Left cardiac atrium (tissue), 4 donors: ENCODE data around the gene AHNAK2. TPM values are rescaled to one million over a fixed set of nuclear protein-coding genes. Genes with fewer than 3 reads are reported as not detected.

ENCODE experiments used
- ATAC-seq, 2 donors: fragments of 200-7000 bp; cut with Tn5 transposase; one replicate each; pipeline ENCODE4 v1.9.1; 2020; ENCODE audit warnings: mild to moderate bottlenecking in 2 of 2, moderate library complexity in 2 of 2
- DNase-seq: peaks from one replicate; pipeline ENCODE4 v3.0.0-alpha.2; 2020
- intact Hi-C, 2 donors: fragments of 100-400 bp; cut with DNase I; formaldehyde crosslinking; loops; one replicate each; pipeline versions ENCODE4 v1.14.1 to v1.15.1; 2022 to 2023
- total RNA-seq, 2 donors: library from RNA; stranded (reverse); fragmentation: NEBNext Ultra II Directional; extraction: Animal tissue kit (Norgen Biotek cat#: 25700); gene quantifications; one replicate each; pipeline ENCODE4 v1.2.1, GENCODE V29; 2021
- donor health status: DM: no; HTN: yes; CAD: no.
- donor health status: DM: no; HTN: yes; CAD: no; lungs with severe emphysema.
- donor health status: DM: yes; HTN: yes; CAD: no.
- donor health status: Dilated cardiomyopathy.

Gene AHNAK2
- total RNA-seq, 2 donors from 2014 or later: 7.1 to 9.7 TPM

DNA sequence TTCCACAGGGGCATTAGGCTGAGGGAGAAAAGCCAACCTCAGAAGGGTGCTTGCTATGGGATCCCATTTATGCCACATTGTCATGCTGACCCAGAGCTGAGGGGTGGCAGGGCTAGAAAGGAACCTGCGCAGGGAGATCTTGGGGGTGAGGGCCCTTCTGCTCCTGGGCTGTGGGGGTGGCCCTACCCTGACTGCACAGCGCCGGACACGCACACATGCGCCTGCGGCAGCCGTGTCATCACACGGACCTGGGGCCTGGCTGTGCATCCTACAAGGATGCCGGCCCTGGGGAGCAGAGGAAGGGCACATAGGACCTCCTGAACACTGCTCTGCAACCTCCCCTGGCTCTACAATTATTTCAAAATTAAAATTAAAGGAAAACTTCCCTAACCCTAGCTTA lies 35.9 kb upstream of the AHNAK2 start:
- no peak for DNase-seq
- no peak for ATAC-seq

DNA sequence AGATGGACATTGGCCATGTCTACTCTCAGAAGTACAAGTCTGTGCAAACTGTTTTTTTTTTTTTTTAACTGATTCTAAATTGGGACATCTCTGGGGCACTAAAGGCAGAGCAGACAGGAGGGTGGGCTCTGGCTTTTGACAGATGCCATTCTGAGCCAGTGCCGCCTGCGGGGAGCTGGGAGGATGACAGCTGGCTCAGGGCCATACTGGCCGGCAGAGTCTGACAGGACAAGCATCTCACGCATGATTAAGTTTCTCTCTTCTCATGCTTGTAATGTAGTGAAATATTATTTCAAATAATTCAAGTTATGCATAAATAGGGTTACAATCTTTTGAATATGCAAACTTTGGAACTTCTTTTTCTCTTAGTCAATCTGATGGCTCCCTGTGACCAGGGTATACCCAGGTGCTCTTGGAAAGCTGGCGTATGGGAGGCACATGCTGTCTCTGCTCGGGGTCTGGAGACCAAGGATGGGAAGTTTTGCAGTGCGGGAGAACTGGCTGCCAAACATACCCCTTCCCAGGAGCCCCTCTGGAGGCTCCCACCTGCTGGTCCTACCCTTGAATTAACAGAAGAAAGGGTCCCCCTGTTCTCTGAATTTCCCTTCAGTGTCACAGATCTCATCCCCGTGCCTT lies 35.1 kb upstream of the AHNAK2 start:
- intact Hi-C loops: no loop called here
- ATAC-seq (peak; percentile 72 to 88), DNase-seq (peak; percentile 50)

More for the DNA sequence above, 35.9 kb upstream of the AHNAK2 start:
- intact Hi-C loops: no loop called here

DNA sequence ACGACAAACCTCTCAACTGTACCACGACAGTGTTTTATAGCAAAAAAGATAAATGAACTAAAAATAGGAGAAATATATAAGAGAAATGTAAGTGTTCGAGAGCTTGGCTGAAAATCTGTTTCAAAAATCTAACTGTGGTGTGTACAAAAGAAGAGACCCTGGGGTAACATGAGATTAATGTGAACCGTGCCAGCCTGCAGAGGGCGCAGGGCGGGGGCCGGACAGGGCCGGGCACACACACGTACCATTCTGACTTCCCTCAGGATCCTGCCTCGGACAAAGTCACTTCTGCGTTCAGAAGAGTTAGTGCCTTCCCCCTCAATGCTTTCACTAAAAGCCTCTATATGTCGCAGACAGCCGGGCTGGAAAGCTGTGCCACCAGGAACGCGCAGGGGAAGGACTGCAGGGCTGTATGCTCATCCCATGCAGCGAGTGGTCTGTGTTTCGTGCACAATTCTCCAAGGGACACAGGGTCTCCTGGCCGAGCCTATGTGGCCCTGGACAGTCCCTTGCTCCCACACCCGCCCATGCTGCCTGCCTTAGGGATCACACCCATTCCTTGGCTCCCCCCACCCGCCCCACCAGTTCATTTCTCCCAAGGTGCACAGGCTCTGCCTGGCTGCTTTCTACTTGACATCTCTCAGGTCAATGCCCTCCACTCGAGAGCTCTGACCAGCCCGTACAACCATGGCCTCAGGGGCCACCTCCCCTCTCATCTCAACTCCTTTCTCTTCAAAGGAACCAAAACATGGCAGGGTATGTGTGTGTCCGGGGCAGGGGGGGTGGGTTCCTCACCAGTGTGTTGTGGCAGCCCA lies 34.2 kb upstream of the AHNAK2 start:
- intact Hi-C loops: no loop called here
- DNase-seq (no peak), ATAC-seq (peak in 1 of 2 donors; percentile 52)

DNA sequence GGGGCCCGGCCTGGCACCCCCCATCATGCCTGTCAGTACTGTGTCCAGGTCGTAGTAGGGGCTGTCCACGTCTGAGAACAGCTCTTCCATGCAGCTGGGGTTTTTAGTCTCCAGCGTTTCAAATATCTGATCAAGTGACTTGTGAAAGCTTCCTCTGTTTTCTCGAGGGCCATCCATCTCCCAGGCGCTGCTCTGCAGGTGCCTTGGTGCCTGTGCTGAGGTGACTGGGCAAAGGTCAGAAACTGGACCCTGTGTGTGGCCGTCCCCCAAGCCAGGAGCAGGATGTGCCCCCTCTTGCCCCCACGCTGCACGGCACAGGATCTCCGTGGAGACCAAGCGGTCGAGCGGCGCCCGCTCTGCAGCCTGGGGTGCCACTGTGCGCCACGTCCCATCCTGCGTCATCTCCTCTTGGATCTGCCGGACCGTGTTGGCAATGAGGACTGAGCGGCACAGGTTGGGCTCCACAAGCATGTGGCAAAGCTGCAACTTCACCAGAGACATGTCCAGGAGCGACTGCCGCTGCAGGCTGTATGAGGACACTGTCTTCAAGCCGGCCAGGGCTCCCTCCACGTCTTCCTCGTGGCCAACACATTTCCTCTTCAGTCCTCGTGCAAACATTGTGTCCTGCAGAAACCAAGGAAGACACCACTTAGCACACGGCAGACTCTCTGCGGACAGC lies 33.3 kb upstream of the AHNAK2 start:
- intact Hi-C loops: no loop called here
- no peak for ATAC-seq
- DNase-seq: no peak

DNA sequence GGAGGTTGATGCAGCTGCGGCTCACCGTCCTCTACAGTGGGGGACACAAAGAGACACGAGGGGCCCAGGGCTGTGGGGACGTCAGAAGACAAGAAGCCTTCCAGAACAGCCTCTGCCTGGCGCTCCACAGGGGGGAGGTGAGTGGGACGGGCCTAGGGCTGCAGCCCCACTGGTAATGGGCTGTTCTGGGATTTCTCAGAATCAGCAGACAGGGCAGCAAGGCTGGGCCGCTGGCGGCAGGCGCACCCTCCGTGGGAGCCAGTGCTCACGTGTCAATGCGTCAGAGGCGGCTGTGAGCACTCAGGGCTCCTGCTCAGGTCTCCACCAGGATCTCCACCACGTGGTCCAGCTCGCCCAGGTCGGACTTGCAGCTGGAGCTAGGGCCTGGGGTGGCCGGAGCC lies 32.7 kb upstream of the AHNAK2 start:
- DNase-seq (no peak), ATAC-seq (no peak)
- intact Hi-C loops: no loop called here

DNA sequence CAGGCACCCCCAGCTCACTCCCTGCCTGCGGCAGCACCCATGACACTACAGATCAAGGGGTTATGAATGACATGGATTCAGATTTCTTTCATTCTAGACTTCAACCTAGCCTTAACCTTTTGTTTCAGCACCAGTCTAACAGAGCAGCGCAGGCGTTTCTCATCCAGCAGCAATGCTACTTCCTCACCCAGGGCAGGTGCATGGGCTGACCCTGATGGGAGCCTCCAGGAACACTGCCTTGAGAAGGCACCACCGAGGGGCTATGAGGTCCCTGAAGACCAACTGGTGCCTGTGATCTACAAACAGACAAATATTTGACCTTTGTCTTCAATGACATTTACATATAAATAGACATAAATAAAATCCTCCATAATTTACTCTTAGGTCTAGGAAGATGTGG lies 31.9 kb upstream of the AHNAK2 start:
- DNase-seq: no peak
- intact Hi-C loops: no loop called here

DNA sequence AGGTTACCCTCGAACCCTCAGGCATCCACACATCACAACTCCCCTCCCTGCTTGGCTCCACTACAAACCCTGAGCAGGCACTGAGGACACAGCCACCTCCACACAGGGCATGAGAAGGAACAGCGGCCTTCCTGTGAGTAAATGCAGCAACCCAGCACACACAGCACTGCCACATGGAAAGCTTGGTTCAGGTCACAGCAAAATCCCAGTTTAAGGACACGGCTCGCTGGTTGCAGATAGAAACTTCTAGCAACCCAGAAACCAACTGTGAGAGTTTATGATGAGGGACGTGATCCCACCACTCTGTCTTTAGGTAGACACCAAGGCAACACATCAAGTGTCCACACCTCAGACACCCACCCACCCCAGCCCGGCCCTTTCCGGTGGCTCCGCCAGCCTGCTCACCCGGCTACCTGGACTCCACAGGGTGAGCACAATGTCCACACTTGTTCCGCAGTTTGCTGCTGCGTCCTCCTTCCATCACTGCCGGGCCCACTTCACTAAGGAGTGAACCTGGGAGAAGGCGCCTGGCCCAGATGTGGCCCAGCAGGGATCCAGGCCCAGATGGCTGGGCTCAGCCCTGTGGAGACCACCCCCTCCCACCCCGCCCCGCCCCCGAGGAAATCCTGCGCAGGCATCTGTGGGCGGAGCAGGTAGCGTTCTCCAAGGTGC lies 29.6 kb upstream of the AHNAK2 start:
- intact Hi-C loops: no loop called here
- ATAC-seq: no peak
- DNase-seq: no peak

More for the DNA sequence above, 31.9 kb upstream of the AHNAK2 start:
- ATAC-seq: no peak

DNA sequence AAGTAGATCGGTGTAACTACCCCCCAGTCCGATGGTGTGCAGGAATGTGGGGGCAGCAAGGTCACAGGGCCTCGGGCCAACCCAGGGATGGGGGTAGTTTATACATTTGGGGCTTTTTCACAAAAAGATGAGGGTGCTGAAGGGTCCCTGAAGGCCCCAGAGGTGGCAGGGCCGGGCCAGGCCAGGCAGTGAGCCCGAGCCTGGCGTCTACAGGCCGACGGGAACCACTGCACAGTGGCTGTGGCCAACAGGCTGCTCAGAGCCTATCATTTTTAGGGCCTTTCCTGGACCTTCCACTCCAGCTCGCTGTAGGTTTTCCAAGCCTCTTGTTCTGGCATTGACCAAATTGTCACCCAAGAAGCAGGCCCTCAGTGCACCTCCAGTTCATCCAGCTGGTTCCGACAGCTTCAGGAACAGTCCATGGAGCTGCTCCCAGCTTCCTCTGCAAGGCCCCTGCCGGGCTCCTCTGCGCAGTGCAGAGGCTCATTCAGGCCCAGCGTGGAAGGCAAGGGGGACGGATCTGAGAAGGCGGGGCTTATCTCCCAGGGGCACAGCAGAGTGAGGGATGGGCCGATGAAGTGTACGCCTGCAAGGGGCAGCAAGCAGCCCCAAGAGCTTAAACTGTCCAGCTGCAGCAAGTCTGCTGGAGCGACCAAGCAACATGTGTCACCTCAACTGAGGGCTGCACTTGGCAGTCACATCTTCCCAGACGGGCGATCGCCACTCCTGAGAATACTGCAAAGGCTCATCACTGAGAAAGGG lies 28.8 kb upstream of the AHNAK2 start:
- ATAC-seq (no peak), DNase-seq (no peak)
- intact Hi-C loops: no loop called here

DNA sequence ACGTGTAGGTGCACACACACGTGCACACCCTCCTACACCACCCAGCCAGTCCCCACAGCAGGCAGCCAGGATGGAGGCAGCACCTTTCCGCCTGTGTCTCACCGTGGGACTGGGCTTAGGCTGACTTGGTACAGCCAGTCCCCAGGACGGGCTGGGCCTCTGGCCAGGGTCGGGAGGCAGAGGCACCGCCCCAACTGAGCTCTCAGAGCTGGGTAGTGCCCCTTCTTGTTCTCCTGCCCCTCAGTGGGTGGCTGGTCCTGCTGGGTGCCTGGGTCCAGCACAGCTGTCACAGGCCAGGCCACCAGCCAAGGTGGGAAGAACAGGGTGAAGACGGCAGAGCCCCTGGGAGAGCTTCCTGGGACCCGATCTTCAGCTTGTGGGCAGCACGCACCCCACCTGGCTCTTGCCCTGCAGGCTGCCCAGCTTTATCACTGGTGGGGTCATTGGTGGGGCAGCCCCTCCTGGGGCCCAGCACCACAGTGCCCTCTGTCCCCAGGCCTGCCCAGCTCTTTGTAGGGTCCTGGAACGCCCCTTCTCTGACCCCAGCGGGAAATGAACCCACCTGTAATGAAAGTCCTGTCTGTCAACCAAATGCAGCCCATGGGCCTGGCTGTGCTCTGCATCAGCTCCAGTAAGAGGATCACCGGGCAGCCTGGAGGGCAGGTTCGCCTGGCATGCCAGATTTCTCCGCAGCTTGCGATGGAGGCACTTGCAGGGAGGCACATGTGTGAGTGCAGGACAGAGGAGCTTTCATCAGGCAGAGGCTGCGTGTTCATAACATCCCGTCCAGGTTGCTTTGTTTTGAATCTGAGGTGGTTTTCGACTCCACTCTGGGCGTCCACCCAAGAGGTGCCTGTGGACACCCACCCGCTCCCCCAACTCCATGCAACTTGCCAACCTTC lies 28.0 kb upstream of the AHNAK2 start:
- ATAC-seq: peak; percentile 23 to 25
- no peak for DNase-seq
- intact Hi-C loops: no loop called here

DNA sequence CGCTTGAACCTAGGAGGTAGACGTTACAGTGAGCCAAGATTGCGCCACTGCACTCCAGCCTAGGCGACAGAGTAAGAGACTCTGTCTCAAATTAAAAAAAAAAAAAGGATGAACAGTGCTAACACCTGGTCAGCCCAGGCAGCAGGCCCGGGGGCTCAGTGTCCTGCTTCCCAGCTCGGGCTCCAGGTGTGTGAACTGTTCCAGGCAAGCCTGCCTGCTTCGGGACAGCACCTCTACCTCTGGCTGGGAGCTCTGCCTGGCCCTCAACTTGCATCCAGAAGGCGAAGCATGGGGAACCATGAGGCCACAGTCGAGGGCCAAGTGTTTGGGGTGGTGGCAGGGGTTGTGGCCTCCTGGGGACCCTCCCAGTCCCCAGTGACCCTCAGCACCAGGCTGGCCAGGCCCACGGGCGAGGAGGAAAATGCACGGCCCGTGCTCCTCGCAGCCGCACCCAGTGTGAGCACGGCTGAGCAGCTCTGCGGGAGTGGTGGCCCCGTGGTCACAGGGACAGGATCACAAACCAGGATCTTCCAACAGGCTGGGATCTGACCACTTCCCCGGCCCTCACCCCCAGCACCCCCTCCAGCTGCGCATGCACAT lies 27.3 kb upstream of the AHNAK2 start:
- intact Hi-C loops: no loop called here
- no peak for DNase-seq
- ATAC-seq: peak in 1 of 2 donors; percentile 39

DNA sequence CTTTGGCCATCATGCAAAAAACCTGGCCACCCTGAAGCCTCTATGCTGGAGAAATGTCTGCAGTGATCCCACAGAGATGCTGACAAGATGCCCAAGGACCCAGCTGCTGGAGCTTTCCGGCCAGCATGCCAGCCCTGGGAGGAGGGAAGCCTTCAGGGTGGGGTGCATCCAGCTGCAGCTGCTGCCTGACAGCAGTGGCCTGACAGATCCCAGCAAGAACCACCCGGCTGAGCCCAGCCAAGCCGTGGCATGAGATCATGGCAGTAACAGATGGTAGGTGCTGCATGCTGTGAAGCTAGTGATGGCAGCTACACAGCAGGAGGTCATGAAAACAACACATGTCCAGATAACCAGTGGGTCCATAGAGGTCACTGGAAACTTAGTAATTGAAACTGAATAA lies 21.2 kb upstream of the AHNAK2 start:
- intact Hi-C loops: no loop called here
- no peak for DNase-seq
- ATAC-seq: no peak

DNA sequence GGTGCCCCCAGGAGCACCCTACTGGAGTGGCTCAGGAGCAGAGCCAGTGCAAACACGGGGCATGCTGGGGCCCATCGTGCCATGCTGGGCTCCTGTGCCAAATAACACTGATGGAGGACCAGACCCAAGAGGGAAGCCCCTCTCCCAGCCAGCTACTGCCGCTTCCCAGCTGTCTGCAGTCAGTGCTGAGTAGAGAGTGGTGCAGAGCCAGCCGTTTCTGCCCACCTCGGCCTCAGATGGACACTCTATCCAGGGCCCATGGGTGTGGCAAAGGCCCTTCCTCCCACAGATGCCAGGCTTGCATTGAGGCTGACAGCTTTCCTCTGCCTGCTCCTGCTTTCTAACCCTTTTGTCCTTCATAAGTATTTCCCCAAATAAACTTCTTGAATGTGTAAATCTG lies 20.6 kb upstream of the AHNAK2 start:
- intact Hi-C loops: no loop called here
- ATAC-seq (no peak), DNase-seq (no peak)

DNA sequence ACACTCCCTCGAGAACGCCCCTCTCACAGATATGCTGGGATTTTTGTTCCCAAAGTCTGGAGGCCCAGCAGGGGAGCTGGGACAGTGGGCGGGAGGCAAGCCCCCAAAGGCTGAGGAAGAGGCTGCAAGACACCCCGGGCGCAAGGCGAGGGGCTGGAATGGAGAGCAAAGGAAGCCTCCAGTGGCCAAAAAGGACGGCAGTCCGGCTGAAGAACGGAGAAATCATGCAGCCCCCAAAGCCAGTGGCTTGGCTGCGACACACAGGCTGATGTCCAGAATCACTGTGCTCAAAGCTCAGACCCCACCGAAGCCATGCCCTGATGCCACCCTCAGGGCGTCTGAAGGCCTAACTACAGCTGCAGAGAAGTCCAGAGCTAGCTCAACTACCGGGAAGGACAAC lies 18.3 kb upstream of the AHNAK2 start:
- intact Hi-C loops: no loop called here
- ATAC-seq: no peak
- no peak for DNase-seq

DNA sequence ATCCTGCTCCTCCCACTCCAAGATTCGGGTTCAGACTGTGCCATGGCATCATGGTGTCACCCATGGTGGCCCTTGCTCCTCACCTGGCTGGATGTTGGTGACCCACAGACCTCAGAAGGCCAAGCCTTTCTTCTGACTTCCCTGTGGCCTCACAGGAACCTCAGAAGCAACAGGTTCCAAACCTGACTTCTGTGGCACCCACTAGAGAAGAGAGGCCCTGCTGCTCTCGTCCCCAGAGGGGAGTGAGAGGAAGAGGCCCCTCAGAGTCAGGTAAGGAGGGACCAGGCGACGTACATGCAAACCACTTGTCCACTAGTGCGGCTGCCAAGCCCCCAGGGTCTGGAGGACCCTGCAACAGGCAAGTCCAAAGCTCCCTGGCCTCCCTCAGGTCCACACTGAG lies 17.9 kb upstream of the AHNAK2 start:
- DNase-seq: no peak

DNA sequence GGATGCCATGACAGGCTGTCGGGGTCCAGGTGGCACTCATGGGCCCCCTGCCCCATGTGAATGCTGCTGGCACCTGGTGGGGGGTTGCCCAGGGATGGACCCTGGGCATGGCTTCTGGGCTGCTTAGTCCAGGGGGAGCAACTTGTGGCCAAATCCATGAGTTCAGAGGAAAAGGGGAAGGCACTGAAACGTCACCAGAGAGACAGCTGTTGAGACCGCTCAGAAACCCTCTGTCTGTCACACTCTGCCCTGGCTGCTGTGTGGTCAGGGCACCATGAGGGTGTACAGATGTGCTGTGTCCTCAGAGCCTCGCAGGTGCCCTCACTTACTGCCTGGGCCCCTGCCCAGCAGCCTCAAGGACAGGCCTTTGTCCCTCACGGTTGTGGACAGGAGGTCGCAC lies 16.8 kb upstream of the AHNAK2 start:
- intact Hi-C loops: no loop called here
- no peak for ATAC-seq
- DNase-seq: no peak

More for the DNA sequence above, 17.9 kb upstream of the AHNAK2 start:
- intact Hi-C loops: no loop called here
- ATAC-seq: no peak

DNA sequence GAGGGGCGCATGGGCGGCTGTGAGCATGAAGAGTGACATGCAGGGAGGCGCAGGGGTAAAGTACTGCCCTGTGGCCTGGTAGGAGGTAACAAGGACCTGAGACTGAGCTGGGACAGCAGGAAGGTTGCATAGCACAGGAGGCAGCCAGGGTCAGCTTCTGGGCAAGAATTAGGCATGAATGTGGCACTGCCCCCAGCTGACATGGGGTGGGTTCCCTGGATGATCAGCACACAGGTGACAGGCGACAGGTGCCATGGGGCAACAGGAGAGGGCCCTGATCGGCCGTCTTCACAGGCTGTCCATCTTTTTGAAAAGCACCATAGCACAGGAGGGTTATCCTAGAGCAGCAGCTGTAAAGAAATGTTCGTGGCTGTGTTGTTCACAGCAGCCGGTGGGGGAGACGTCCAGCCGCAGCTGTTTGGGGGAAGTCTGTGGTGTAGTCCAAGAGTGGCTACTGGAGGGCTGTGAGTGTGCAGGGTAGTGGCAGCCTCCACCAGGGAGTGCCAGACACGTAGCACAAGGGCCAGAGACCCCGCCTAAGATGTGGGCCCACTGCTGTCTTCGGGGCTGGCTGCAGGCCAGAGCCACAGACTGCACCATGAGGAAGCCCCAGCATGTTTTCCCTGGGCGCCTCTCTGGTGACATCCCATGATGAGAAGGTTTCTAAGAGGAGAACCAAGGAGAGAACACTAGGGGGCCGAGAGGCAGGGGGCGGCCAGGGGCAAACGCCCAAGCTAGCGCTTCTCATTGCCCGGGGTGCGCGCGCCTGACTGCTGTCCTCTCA lies 15.8 kb upstream of the AHNAK2 start:
- DNase-seq: no peak
- no peak for ATAC-seq
- intact Hi-C loops: no loop called here

DNA sequence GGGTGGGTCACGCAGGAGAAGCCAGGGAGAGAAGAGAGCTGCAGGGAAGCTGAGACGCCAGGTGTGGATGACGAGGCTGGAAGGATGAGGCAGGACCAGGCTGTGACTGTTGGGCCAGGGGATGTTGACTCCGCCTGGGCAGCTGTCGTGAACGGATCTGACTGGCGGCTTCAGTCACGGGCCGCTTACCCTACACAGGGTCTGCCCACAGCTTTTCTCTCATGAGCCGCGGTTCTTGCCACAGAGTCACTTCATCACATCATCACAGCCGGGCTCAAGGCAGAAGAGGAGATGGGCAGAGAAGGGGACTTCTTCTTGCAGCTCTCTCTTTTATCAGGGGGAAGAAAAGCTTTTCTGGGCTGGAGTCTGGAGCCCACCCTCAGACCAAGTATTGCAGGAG lies 15.1 kb upstream of the AHNAK2 start:
- ATAC-seq (no peak), DNase-seq (no peak)

More for the DNA sequence above, 15.1 kb upstream of the AHNAK2 start:
- intact Hi-C loops: no loop called here
